GM12801 (cell line): ENCODE results near the gene RASAL2.

Experiments
- CTCF ChIP-seq: IDR thresholded peaks from one replicate; pipeline ENCODE4 v1.5.1; 2011; ENCODE audit warnings: control low read depth; ENCODE audit not compliant: insufficient read length; ENCODE audit errors: extremely low read depth

RASAL2 gene

GRCh38 chr1:178504286-178504685 is 410.4 kb downstream of the RASAL2 start:
- no peak for TF ChIP-seq CTCF

GRCh38 chr1:178506177-178506576 is 412.3 kb downstream of the RASAL2 start:
- no peak for TF ChIP-seq CTCF

- no peak for TF ChIP-seq CTCF
These were observed 412.8 kb downstream of the RASAL2 start for GRCh38 chr1:178506669-178507068.

GRCh38 chr1:178509414-178510007 is 415.6 kb downstream of the RASAL2 start:
- no peak for TF ChIP-seq CTCF

- TF ChIP-seq CTCF = no peak
These were observed 416.3 kb downstream of the RASAL2 start for GRCh38 chr1:178510155-178510554.

GRCh38 chr1:178512566-178513277 is 418.8 kb downstream of the RASAL2 start, which contains the start of gene TEX35:
Gene TEX35 (plus strand): TSS chr1:178513109. CDS start chr1:178513189, 80 bp downstream.
- TF ChIP-seq CTCF = no peak

GRCh38 chr1:178513278-178513983 is 419.5 kb downstream of the RASAL2 start:
- no peak for TF ChIP-seq CTCF
